ENCODE data around the gene ZNF425. TPM values are rescaled to one million over a fixed set of nuclear protein-coding genes. Genes with fewer than 3 reads are reported as not detected.
"Not testable (repeated sequence)": the region's sequence is repeated elsewhere in the genome, so short reads cannot be mapped to it uniquely, and the experiment has no call there.

Gene ZNF425
- total RNA-seq, 2 experiments from 2014 or later = 0.67 to 1.0 TPM

DNA sequence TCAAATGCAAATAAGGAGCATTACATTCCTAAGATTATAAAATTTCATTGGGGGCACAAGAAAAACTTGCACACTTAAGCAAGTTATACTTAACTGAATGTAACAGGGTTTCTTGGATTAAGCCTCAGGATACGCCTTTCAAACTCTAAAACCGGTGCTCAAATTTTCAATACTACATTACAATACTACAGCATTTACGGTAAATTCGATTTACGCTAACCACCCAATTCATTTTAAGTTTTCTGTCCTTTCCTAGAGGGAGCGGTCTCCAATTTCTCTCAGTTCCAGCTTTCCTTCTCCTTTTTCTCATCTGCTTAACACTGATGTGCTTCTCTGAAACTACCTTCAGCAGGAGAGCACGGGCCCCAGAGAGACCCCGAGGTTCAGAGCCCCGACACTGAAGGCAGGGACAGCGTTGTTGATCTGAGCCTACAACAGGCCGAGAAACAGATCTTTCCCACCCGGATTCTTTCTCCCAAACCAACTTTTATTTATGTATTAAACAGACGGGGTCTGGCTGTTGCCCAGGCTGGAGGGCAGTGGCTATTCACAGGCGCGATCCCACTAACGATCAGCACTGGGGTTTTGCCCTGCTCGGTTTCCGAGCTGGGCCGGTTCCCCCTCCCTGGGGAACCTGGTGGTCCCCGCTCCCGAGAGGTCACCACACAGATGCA lies 798 bp downstream of the ZNF425 start:
- DNase-seq = no peak
- POLR2A ChIA-PET = interaction anchor here (0.6 kb wide), 1 partner anchor 24 kb away, joined by 10 read pairs; no protein-coding TSS in a partner anchor
- peaks cover 1% of the 10 kb centered on the region for H3K27me3 Mint-ChIP-seq
- peak overlapping the region; percentile 97 for H3K4me3 Mint-ChIP-seq
- H3K9me3 Mint-ChIP-seq = peaks cover 1% of the 10 kb centered on the region
- CTCF ChIA-PET = interaction anchor here (0.6 to 3.0 kb wide), 15 partner anchors 8 to 1246 kb away, joined by 3 to 31 read pairs (median 3); partner anchors contain the start of genes PDIA4 and ZNF398
- peaks cover 21% of the 10 kb centered on the region for H3K36me3 Mint-ChIP-seq (ENCODE audit: low read depth)
- H3K27ac Mint-ChIP-seq = peak overlapping the region; percentile 99
- H3K4me1 Mint-ChIP-seq = peaks cover 22% of the 10 kb centered on the region

DNA sequence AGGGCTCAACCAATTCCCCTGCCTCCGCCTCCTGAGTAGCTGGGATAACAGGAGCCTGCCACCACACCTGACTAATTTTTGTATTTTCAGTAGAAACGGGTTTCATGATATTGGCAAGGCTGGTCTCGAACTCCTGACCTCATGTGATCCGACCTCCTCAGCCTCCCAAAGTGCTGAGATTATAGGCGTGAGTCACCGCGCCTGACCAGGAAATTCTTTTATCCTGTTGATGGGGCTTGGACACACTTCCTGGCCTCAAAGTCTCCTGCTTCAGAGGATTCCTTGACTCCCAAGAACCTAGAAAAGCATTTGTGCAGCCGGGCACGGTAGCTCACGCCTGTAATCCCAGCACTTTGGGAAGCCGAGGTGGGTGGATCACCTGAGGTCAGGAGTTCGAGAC lies 16.2 kb downstream of the ZNF425 start:
- CTCF ChIA-PET = no interaction called here
- DNase-seq = no peak
- H3K27me3 Mint-ChIP-seq = no peaks in the 10 kb centered on the region
- H3K27ac Mint-ChIP-seq = no peak overlapping the region
- no peak overlapping the region for H3K4me3 Mint-ChIP-seq
- H3K4me1 Mint-ChIP-seq = no peaks in the 10 kb centered on the region
- H3K9me3 Mint-ChIP-seq = no peaks in the 10 kb centered on the region
- no peaks in the 10 kb centered on the region for H3K36me3 Mint-ChIP-seq (ENCODE audit: low read depth)
- POLR2A ChIA-PET = no interaction called here

DNA sequence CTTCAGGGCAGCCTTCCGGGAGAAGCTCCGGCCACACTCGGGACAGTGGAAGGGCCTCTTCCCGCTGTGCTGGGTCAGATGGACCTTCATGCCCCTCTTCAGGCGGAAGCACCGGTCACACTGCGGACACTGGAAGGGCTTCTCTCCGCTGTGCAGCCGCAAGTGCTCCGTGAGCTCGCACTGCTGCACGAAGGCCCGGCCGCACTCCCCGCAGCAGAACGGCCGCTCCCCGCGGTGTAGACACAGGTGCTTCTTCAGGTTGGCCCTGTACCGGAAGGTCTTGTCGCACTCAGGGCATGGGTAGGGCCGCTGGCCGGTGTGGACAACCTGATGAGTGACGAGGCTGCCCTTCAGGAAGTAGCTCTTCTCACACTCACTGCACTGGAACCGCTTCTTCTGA lies 21.4 kb downstream of the ZNF425 start:
- Mint-ChIP-seq H3K36me3 (ENCODE audit: low read depth) (no peaks in the 10 kb centered on the region), H3K27ac (no peak overlapping the region), H3K4me3 (no peak overlapping the region), H3K27me3 (no peaks in the 10 kb centered on the region), H3K9me3 (no peaks in the 10 kb centered on the region), H3K4me1 (no peaks in the 10 kb centered on the region)
- ChIA-PET POLR2A (no interaction called here), CTCF (interaction anchor here (0.6 to 2.6 kb wide), 2 partner anchors 14 to 346 kb away, joined by 3 to 7 read pairs; no protein-coding TSS in a partner anchor)
- no peak for DNase-seq

DNA sequence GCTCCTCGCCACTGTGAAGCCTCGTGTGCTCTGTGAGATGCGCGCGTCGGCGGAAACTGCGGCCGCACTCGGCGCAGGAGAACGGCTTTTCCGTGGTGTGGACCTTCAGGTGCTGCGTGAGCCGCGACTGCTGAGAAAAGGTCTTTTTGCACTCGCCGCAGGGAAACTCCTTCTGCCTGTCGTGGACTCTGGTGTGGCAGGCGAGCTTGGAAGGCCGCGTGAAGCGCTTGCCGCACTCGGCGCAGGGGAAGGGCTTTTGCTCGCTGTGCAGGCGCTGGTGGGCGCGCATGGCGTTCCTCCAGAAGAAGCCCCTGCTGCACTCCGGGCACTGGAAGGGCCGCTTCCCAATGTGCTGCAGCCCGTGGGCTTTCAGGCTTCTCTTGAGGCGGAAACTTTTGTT lies 21.9 kb downstream of the ZNF425 start:
- no peak for DNase-seq
- no peaks in the 10 kb centered on the region for H3K27me3 Mint-ChIP-seq
- no peak overlapping the region for H3K27ac Mint-ChIP-seq
- H3K9me3 Mint-ChIP-seq = no peaks in the 10 kb centered on the region
- no peaks in the 10 kb centered on the region for H3K4me1 Mint-ChIP-seq
- no peaks in the 10 kb centered on the region for H3K36me3 Mint-ChIP-seq (ENCODE audit: low read depth)
- ChIA-PET CTCF (interaction anchor here (0.6 to 2.6 kb wide), 3 partner anchors 13 to 21 kb away, joined by 3 to 7 read pairs (median 4); no protein-coding TSS in a partner anchor), POLR2A (no interaction called here)
- H3K4me3 Mint-ChIP-seq = no peak overlapping the region

DNA sequence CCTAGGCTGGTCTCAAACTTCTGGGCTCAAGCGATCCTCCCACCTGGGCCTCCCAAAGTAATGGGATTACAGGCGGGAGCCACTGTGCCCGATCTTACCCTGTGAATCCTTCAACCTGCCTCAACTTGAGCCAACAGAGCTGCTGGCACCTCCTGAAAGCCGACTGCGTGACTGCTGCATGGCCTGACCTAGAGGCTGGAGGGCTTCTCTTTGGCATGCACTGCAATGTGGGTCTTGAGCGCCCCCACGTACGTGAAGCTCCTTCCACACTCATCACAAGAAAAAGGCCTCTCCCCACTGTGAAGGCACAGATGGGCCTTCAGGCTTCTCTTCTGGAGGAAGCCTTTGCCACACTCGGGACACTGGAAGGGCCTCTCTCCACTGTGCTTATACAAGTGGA lies 22.7 kb downstream of the ZNF425 start:
- Mint-ChIP-seq H3K4me1 (no peaks in the 10 kb centered on the region), H3K4me3 (no peak overlapping the region), H3K27me3 (no peaks in the 10 kb centered on the region), H3K9me3 (no peaks in the 10 kb centered on the region), H3K36me3 (ENCODE audit: low read depth) (no peaks in the 10 kb centered on the region), H3K27ac (no peak overlapping the region)
- CTCF ChIA-PET = interaction anchor here (0.9 to 2.6 kb wide), 2 partner anchors 12 to 22 kb away, joined by 3 to 7 read pairs; no protein-coding TSS in a partner anchor
- POLR2A ChIA-PET = no interaction called here
- no peak for DNase-seq

DNA sequence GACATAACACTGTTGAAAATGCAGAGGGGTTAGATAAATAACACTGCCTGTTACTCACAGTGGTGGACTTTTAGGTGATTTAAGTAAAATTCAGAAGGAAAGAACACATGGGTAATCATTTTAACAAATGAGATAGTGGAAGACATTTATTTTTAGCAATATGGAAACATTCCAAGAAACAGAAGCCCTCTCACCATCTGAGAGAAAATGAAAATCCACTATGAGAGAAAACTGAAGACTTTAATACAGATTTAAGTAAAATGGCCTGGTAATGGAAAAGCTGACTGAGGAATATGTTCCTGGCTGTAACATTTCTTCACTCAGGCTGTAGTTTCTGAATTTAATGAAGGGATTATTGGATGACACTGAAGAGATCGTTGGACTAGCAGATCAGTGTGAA lies 23.5 kb downstream of the ZNF425 start:
- no peaks in the 10 kb centered on the region for H3K4me1 Mint-ChIP-seq
- H3K27me3 Mint-ChIP-seq = no peaks in the 10 kb centered on the region
- CTCF ChIA-PET = no interaction called here
- H3K27ac Mint-ChIP-seq = no peak overlapping the region
- no peak for DNase-seq
- H3K36me3 Mint-ChIP-seq (ENCODE audit: low read depth) = no peaks in the 10 kb centered on the region
- POLR2A ChIA-PET = no interaction called here
- H3K9me3 Mint-ChIP-seq = no peaks in the 10 kb centered on the region
- no peak overlapping the region for H3K4me3 Mint-ChIP-seq

DNA sequence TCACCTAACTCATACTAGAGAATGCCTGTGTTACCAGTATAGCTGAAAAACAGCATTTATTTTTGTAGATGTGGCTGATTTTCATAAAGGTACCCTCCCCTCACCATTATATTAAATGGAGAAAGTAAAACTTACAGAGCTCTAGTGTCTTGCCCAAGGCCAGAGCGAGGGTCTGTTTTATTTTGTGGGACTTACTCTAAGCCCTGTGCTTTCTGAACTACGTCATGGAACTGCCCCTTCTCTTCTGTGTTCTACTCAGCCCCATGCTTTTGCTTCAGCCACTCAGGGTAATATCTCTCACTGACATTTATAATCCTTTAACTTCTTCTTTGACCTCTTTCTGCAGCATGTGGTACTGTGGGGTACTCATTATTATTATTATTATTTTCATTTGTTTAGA lies 25.3 kb downstream of the ZNF425 start:
- POLR2A ChIA-PET = no interaction called here
- Mint-ChIP-seq H3K4me3 (no peak overlapping the region), H3K36me3 (ENCODE audit: low read depth) (no peaks in the 10 kb centered on the region), H3K9me3 (no peaks in the 10 kb centered on the region), H3K27me3 (no peaks in the 10 kb centered on the region), H3K4me1 (no peaks in the 10 kb centered on the region), H3K27ac (no peak overlapping the region)
- CTCF ChIA-PET = interaction anchor here (0.6 to 1.2 kb wide), 2 partner anchors 93 to 222 kb away, joined by 3 to 4 read pairs; no protein-coding TSS in a partner anchor
- DNase-seq = no peak

DNA sequence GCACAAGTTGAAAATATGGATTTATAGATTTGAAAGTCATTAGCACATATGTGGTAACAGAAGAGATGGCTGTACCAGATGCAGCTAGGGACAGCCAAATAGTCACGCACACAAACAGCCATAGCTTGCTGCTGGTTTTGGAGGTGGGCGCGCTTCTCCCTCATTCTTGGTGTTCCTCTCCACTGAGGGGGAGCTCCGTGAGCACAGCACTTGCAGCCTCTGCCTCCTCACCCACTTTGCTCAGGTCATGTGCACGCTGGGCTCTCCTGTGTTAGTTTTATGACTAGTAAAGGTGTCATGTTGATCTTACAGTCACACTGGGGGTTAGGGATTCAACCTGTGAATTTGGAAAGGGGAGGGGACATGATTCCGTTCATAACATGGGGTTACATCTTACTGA lies 27.1 kb downstream of the ZNF425 start:
- POLR2A ChIA-PET = interaction anchor here (0.6 kb wide), 1 partner anchor 226 kb away, joined by 3 read pairs; no protein-coding TSS in a partner anchor
- CTCF ChIA-PET = interaction anchor here (0.9 to 2.2 kb wide), 3 partner anchors 10 to 34 kb away, joined by 3 to 7 read pairs (median 3); partner anchors contain the start of gene ZNF425

DNA sequence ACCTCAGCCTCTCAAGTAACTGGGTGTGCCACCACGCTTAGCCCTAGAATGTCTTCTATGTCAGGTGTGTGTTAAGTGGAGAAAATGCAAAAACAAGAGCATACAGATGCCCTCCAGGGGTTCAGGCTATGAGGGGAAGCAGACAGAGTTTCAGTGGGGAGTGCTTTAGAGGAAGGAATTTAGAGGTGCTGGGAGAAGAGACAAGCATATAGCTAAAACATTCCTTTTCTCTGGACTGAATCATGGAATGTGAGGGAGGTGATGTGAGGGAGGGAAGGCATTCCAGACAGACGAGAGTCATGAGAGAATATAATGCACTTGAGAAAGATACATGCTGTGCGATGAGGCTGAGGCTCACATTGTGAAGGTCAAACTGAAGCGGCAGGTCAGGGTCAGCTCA lies 29.0 kb downstream of the ZNF425 start:
- Mint-ChIP-seq H3K27me3 (no peaks in the 10 kb centered on the region), H3K9me3 (no peaks in the 10 kb centered on the region), H3K36me3 (ENCODE audit: low read depth) (no peaks in the 10 kb centered on the region), H3K27ac (no peak overlapping the region), H3K4me1 (no peaks in the 10 kb centered on the region), H3K4me3 (no peak overlapping the region)
- POLR2A ChIA-PET = no interaction called here
- DNase-seq = no peak
- CTCF ChIA-PET = interaction anchor here (2.2 kb wide), 1 partner anchor 29 kb away, joined by 7 read pairs; the partner anchor contains the start of gene ZNF425

More for the DNA sequence above, 27.1 kb downstream of the ZNF425 start:
- Mint-ChIP-seq H3K27me3 (no peaks in the 10 kb centered on the region), H3K4me1 (no peaks in the 10 kb centered on the region), H3K27ac (no peak overlapping the region), H3K36me3 (ENCODE audit: low read depth) (no peaks in the 10 kb centered on the region), H3K4me3 (no peak overlapping the region), H3K9me3 (no peaks in the 10 kb centered on the region)
- DNase-seq = no peak

DNA sequence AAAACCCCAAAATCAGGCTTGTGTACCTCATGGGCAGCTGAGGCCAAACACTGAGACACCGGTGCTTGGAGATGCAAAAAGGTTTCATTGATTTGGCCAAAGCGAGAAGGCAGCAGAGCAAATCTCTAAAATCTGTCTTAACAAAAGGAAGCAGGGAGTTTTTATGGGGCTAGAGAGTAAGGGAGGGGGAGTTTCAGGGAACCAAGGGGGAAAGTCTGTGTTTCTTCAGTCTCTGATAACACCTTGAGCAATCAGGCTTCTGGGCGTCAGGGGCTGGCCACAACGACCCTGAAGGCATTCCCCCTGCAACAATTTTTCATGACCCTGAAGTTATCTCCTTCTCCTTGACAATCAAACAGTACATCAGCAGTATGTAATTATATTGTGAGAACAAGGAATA lies 32.9 kb downstream of the ZNF425 start:
- Mint-ChIP-seq H3K9me3 (no peaks in the 10 kb centered on the region), H3K36me3 (ENCODE audit: low read depth) (no peaks in the 10 kb centered on the region), H3K27ac (no peak overlapping the region), H3K4me3 (no peak overlapping the region), H3K4me1 (peaks cover 8% of the 10 kb centered on the region), H3K27me3 (no peaks in the 10 kb centered on the region)
- CTCF ChIA-PET = interaction anchor here (1.9 kb wide), 1 partner anchor 27 kb away, joined by 4 read pairs; no protein-coding TSS in a partner anchor
- POLR2A ChIA-PET = no interaction called here
- no peak for DNase-seq

DNA sequence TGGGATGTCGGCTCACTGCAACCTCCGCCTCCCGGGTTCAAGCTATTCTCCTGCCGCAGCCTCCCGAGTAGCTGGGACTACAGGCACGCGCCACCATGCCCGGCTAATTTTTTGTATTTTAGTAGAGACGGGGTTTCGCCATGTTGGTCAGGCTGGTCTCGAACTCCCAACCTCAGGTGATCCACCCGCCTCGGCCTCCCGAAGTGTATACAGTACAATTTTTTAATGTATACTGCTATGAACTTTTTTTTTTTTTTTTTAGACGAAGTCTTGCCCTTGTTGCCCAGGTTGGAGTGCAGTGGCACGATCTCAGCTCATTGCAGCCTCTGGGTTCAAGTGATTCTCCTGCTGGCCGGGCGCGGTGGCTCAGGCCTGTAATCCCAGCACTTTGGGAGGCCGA lies 33.9 kb downstream of the ZNF425 start:
- H3K27ac Mint-ChIP-seq = peak overlapping the region; percentile 62
- CTCF ChIA-PET = interaction anchor here (0.6 to 1.9 kb wide), 2 partner anchors 26 to 1454 kb away, joined by 4 read pairs; no protein-coding TSS in a partner anchor
- POLR2A ChIA-PET = not testable (repeated sequence)

DNA sequence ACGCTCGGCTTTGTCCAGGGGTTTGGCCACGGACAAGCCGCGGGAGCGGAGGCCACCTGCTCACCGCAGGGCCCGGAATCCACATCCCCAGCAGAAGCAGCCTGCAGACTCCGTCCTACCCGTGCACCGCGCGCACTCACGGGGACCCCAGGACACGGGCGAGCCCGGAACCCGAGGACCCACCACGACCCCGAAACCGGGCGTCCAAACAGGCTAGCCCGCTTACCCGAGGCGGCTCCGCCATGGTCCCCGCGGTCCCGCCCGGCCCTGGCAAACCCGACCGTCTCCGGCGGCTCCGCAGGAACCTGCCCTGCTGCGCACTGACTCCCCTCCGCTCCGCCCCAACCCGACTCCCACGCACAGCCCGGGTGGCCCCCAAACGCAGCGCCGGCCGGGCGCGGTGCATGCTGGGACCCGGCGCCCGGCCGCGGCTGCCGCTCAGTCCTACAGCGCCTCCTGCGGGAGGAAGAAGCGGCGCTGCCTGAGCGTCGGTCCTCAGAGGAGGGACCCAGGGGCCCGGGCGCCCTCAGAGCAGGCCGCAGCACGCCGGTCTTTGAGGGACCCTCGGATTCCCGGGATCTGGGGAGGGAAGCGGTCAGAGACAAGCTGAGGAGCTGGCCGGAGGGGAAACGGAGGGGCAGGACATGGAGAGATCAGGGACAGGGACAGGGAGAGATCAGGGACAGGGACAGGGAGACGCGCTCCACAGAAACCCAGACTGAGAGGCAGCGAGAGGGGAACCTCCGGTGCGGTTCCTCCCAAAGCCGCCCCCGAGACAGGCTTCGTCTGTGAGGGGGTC lies 35.5 kb downstream of the ZNF425 start, which contains the start of gene ZNF786:
ZNF786 (minus strand) TSS at position 322 of the 799 bp plus-strand sequence; CDS start at position 244, 78 bp downstream.
- Mint-ChIP-seq H3K36me3 (ENCODE audit: low read depth) (peaks cover 16% of the 10 kb centered on the region), H3K4me1 (peaks cover 14% of the 10 kb centered on the region), H3K4me3 (peak within 1 kb of the TSS; percentile 95), H3K27ac (peak within 1 kb of the TSS; percentile 99), H3K9me3 (peaks cover 4% of the 10 kb centered on the region), H3K27me3 (no peaks in the 10 kb centered on the region)
- peak; percentile 90 for DNase-seq
- POLR2A ChIA-PET = no interaction called here
- CTCF ChIA-PET = interaction anchor here (0.6 kb wide), 3 partner anchors 14 to 133 kb away, joined by 3 to 7 read pairs (median 3); no protein-coding TSS in a partner anchor

More for the DNA sequence above, 33.9 kb downstream of the ZNF425 start:
- peaks cover 12% of the 10 kb centered on the region for H3K4me1 Mint-ChIP-seq
- H3K27me3 Mint-ChIP-seq; DNase-seq; H3K36me3 Mint-ChIP-seq (ENCODE audit: low read depth); H3K9me3 Mint-ChIP-seq: not testable (repeated sequence)
- H3K4me3 Mint-ChIP-seq = peak overlapping the region; percentile 10

DNA sequence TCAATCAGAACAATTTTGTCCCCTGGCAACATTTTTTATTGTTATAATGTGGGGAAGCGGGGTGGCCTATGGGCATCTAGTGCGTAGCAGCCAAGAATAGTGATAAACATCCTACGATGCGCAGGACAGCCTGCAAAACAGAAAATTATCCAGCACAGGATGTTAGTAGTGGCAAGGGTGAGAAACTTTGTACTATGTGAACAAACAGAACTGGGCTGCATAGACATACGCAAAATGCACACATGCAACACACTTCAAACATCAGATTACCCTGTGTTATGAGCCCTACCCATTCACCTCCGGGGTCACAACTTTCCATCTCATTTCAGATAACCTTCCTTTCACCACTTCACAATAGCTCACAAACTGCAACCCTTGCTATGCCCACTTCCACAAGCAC lies 38.7 kb downstream of the ZNF425 start:
- H3K4me1 Mint-ChIP-seq = peaks cover 14% of the 10 kb centered on the region
- no peaks in the 10 kb centered on the region for H3K27me3 Mint-ChIP-seq
- H3K9me3 Mint-ChIP-seq = peaks cover 18% of the 10 kb centered on the region
- no peak overlapping the region for H3K27ac Mint-ChIP-seq
- H3K4me3 Mint-ChIP-seq = no peak overlapping the region
- DNase-seq = no peak
- H3K36me3 Mint-ChIP-seq (ENCODE audit: low read depth) = peaks cover 34% of the 10 kb centered on the region
- CTCF ChIA-PET = interaction anchor here (0.6 to 0.9 kb wide), 3 partner anchors 13 to 22 kb away, joined by 3 to 4 read pairs (median 3); no protein-coding TSS in a partner anchor
- POLR2A ChIA-PET = no interaction called here

All from activated CD4-positive, alpha-beta T cell treated with anti-CD3 and anti-CD28 coated beads, Interleukin-2, amount 10 ng/mL, durations not matched to agents 7 days and 5 days (primary cell).